A549 (cell line): ENCODE results near the gene CRTAP. TPM values are rescaled to one million over a fixed set of nuclear protein-coding genes. Genes with fewer than 3 reads are reported as not detected.

Experiments
- ATAC-seq, 2 experiments: fragments of 200-7000 bp in 1 of 2; fragments of >200 bp in 1 of 2; cut with Nextera tagmentation in 1 of 2; cut with Tn5 transposase in 1 of 2; 3 replicates each; pipeline versions ENCODE4 v1.8.0 to v1.9.1; 2018 to 2020; ENCODE audit warnings: mild to moderate bottlenecking in 1 of 2, moderate library complexity in 1 of 2
- CTCF ChIA-PET: fragments of 300-600 bp; sonication (Branson Sonifier 250); formaldehyde crosslinking; extraction: SDS; loops from one replicate; lab custom pipeline; 2021; ENCODE audit warnings: antibody characterized with exemption, inconsistent platforms; lab: Yijun Ruan, JAX
- POLR2A ChIA-PET: fragments of 350-600 bp; formaldehyde crosslinking; extraction: SDS; loops from one replicate; lab custom pipeline; 2021; ENCODE audit warnings: antibody characterized with exemption, inconsistent platforms; lab: Yijun Ruan, JAX
- DNase-seq, 2 experiments: peaks; one replicate each; pipeline versions ENCODE4 v3.0.0 to v3.0.0-alpha.2; 2011 to 2016; ENCODE audit warnings: low read depth in 1 of 2, low spot score in 1 of 2
- FAIRE-seq: peaks from 2 replicates; lab custom pipeline; 2011; peaks lifted over from hg19 to GRCh38; lab: Jason Lieb, UNC
- H3K27ac ChIP-seq, 2 experiments: fragments of >200 bp; sonication (Bioruptor Twin); formaldehyde crosslinking; 3 replicates each; pipeline ENCODE4 v1.5.1; 2016 to 2017
- H3K4me1 ChIP-seq: fragments of >200 bp; sonication (Bioruptor Twin); formaldehyde crosslinking; 3 replicates; pipeline ENCODE4 v1.6.1; 2016
- H3K4me2 ChIP-seq: fragments of >200 bp; sonication (Bioruptor Twin); formaldehyde crosslinking; 3 replicates; pipeline ENCODE4 v1.6.1; 2016
- H3K4me3 ChIP-seq: fragments of >200 bp; sonication (Bioruptor Twin); formaldehyde crosslinking; 3 replicates; pipeline ENCODE4 v1.5.1; 2016
- H3K9me3 ChIP-seq: fragments of >200 bp; sonication (Bioruptor Twin); formaldehyde crosslinking; 3 replicates; pipeline ENCODE4 v1.6.1; 2016
- ATOH8 ChIP-seq: fragments of 250-450 bp; sonication (Bioruptor Pico); IDR thresholded peaks from 2 replicates; pipeline ENCODE4 v1.5.0; 2020; ENCODE audit warnings: low read depth, mild to moderate bottlenecking, moderate library complexity
- BHLHE40 ChIP-seq: IDR thresholded peaks from 2 replicates; pipeline ENCODE4 v1.6.1; 2012; ENCODE audit warnings: low read depth, low read length, inconsistent platforms
- CBX2 ChIP-seq: fragments of 200-600 bp; sonication (generic); IDR thresholded peaks from 2 replicates; pipeline ENCODE4 v1.6.1; 2016; ENCODE audit warnings: low read depth, mild to moderate bottlenecking, borderline replicate concordance
- CBX8 ChIP-seq: fragments of 200-600 bp; sonication (generic); IDR thresholded peaks from 2 replicates; pipeline ENCODE4 v1.6.1; 2016
- CHD2 ChIP-seq: fragments of 150-350 bp; IDR thresholded peaks from 2 replicates; pipeline ENCODE4 v1.6.1; 2014; ENCODE audit warnings: low read length; ENCODE audit not compliant: partially characterized antibody
- CHD4 ChIP-seq: fragments of 200-600 bp; sonication (generic); IDR thresholded peaks from 2 replicates; pipeline ENCODE4 v1.6.1; 2016; ENCODE audit warnings: antibody characterized with exemption, mild to moderate bottlenecking, borderline replicate concordance
- E2F6 ChIP-seq: IDR thresholded peaks from 2 replicates; pipeline ENCODE4 v1.6.1; 2012; ENCODE audit warnings: low read depth, borderline replicate concordance
- FOSB ChIP-seq: fragments of 250-450 bp; sonication (Bioruptor Pico); IDR thresholded peaks from 2 replicates; pipeline ENCODE4 v1.5.0; 2020; ENCODE audit warnings: mild to moderate bottlenecking, moderate library complexity
- FOSL2 ChIP-seq, 2 experiments: fragments of 450-650 bp in 1 of 2; fragments of >200 bp in 1 of 2; sonication (Bioruptor Twin) in 1 of 2; formaldehyde crosslinking; IDR thresholded peaks; 2 replicates each; pipeline versions ENCODE4 v1.5.0 to v1.6.1; 2016 to 2020; ENCODE audit warnings: mild to moderate bottlenecking in 1 of 2, moderate library complexity in 1 of 2
- FOXS1 ChIP-seq: fragments of 250-450 bp; sonication (Bioruptor Pico); IDR thresholded peaks from 2 replicates; pipeline ENCODE4 v1.5.0; 2020; ENCODE audit warnings: mild to moderate bottlenecking, moderate library complexity
- GATA3 ChIP-seq: IDR thresholded peaks from 2 replicates; pipeline ENCODE4 v1.6.1; 2012; ENCODE audit warnings: borderline replicate concordance
- HOXB13 ChIP-seq: fragments of 250-450 bp; sonication (Bioruptor Pico); IDR thresholded peaks from 2 replicates; pipeline ENCODE4 v1.5.0; 2020; ENCODE audit warnings: low read depth, mild to moderate bottlenecking, moderate library complexity
- KDM1A ChIP-seq: fragments of 200-600 bp; sonication (generic); IDR thresholded peaks from 2 replicates; pipeline ENCODE4 v1.6.1; 2016; ENCODE audit warnings: low read depth, mild to moderate bottlenecking
- NFE2L2 ChIP-seq: fragments of 150-350 bp; conservative IDR thresholded peaks from 2 replicates; pipeline ENCODE4 v1.6.1; 2014; ENCODE audit warnings: low read length
- POLR2A ChIP-seq: IDR thresholded peaks from 2 replicates; pipeline ENCODE4 v1.6.1; 2012; ENCODE audit warnings: mild to moderate bottlenecking, low read length
- RAD21 ChIP-seq, 2 experiments: fragments of >200 bp in 1 of 2; sonication (Bioruptor Twin) in 1 of 2; formaldehyde crosslinking in 1 of 2; IDR thresholded peaks in 1 of 2; conservative IDR thresholded peaks in 1 of 2; 2 replicates in 1 of 2; 3 replicates in 1 of 2; pipeline ENCODE4 v1.6.1; 2012 to 2018; ENCODE audit warnings: inconsistent platforms in 1 of 2
- RCOR1 ChIP-seq: fragments of 150-350 bp; IDR thresholded peaks from 2 replicates; pipeline ENCODE4 v1.6.1; 2014; ENCODE audit warnings: antibody characterized with exemption, low read length, low read depth
- REST ChIP-seq: fragments of 200-600 bp; sonication (generic); IDR thresholded peaks from 2 replicates; pipeline ENCODE4 v1.6.1; 2016; ENCODE audit warnings: antibody characterized with exemption, mild to moderate bottlenecking, moderate library complexity
- TFCP2L1 ChIP-seq: fragments of 250-450 bp; sonication (Bioruptor Pico); IDR thresholded peaks from 2 replicates; pipeline ENCODE4 v1.5.0; 2021; ENCODE audit warnings: mild to moderate bottlenecking
- WGBS: methylation state at CpG from one replicate; pipeline ENCODE4 v1.1.6; 2017; ENCODE audit errors: missing lambda C conversion rate; 5-methylcytosine and 5-hydroxymethylcytosine counted together
- polyA plus RNA-seq, 4 experiments: library from polyadenylated mRNA; depleted of rRNA in 3 of 4; stranded (reverse); fragments of >200 nt; fragmentation: RNase III in 1 of 4; extraction: RNeasy Plus Mini Kit Qiagen cat#74134 plus additional on column Dnase treatment in 1 of 4; gene quantifications; 2 replicates in 3 of 4; 3 replicates in 1 of 4; pipeline ENCODE4 v1.2.3, GENCODE V29; 2011 to 2017
- TF ChIP-seq, protein P1 (sequence below): fragments of 250-450 bp; sonication (Bioruptor Pico); IDR thresholded peaks from 2 replicates; pipeline ENCODE4 v1.5.0; 2021; ENCODE audit warnings: mild to moderate bottlenecking, moderate library complexity, borderline replicate concordance

Gene CRTAP
- polyA plus RNA-seq, 2 of the 4 experiments (the other 2 are of a cell fraction), result 181 to 355 TPM

DNA sequence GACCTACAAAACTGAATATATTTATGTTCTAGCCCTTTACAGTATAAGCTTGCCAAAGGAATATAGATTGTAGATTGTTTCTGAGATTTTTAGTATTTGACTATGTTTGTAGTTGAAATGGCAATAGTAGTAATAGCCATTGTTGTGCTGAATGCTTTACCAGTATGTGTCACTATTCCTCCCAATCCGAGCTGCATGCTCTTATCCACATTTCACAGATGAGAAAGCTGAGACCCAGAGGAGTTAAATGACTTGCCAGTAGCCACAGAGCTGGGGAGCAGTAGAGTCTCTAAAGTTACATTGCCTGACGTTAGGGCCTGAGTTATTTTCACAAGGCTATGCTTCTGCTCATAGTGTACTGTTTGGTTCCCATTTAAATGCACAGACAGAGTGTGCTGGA lies 13.6 kb upstream of the CRTAP start (continued):
- TF ChIP-seq KDM1A (no peak), FOSL2 (IDR thresholded peaks at IDR 0.05) (no peak), FOSL2 (CRISPR knock-in tag; IDR thresholded peaks at IDR 0.05) (no peak)

- Histone ChIP-seq H3K27ac (no peak overlapping the region), H3K4me3 (no peak overlapping the region), H3K4me2 (no peak overlapping the region), H3K9me3 (no peaks in the 10 kb centered on the region), H3K4me1 (peaks cover 2% of the 10 kb centered on the region)
- CTCF ChIA-PET, result no interaction called here
- WGBS, result 96% methylated on average over 3 of the region's 3 CpGs
- DNase-seq (no peak), FAIRE-seq (no peak), ATAC-seq (no peak)
- TF ChIP-seq CHD2 (no peak), CBX8 (no peak), BHLHE40 (no peak), CHD4 (no peak), FOXS1 (CRISPR knock-in tag) (no peak), E2F6 (no peak), ATOH8 (CRISPR knock-in tag) (no peak), GATA3 (no peak)
- POLR2A ChIA-PET, result no interaction called here
Observed at GRCh38 chr3:33103034-33103433, 10.8 kb upstream of the CRTAP start.

- Histone ChIP-seq H3K4me2 (no peak overlapping the region), H3K9me3 (no peaks in the 10 kb centered on the region), H3K27ac (no peak overlapping the region), H3K4me3 (no peak overlapping the region)
- ChIA-PET CTCF (no interaction called here), POLR2A (no interaction called here)
- FAIRE-seq (no peak), ATAC-seq (no peak), DNase-seq (no peak)
- 58% methylated on average over 3 of the region's 3 CpGs for WGBS
- TF ChIP-seq FOSL2 (IDR thresholded peaks at IDR 0.05) (no peak), FOSL2 (CRISPR knock-in tag; IDR thresholded peaks at IDR 0.05) (no peak), CHD2 (no peak), POLR2A (no peak), RAD21 (conservative IDR thresholded peaks at IDR 0.05 in 1 of 2, IDR thresholded peaks at IDR 0.05 in 1 of 2) (no peak), CBX2 (no peak), RCOR1 (no peak), FOXS1 (CRISPR knock-in tag) (no peak), REST (no peak), CBX8 (no peak), NFE2L2 (no peak), TFCP2L1 (CRISPR knock-in tag) (no peak), HOXB13 (CRISPR knock-in tag) (no peak), FOSB (CRISPR knock-in tag) (no peak)
- TF ChIP-seq, protein P1, sequence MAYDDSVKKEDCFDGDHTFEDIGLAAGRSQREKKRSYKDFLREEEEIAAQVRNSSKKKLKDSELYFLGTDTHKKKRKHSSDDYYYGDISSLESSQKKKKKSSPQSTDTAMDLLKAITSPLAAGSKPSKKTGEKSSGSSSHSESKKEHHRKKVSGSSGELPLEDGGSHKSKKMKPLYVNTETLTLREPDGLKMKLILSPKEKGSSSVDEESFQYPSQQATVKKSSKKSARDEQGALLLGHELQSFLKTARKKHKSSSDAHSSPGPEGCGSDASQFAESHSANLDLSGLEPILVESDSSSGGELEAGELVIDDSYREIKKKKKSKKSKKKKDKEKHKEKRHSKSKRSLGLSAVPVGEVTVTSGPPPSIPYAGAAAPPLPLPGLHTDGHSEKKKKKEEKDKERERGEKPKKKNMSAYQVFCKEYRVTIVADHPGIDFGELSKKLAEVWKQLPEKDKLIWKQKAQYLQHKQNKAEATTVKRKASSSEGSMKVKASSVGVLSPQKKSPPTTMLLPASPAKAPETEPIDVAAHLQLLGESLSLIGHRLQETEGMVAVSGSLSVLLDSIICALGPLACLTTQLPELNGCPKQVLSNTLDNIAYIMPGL, result no peak
- TF ChIP-seq, all 56 proteins: peak for 0
- no peaks in the 10 kb centered on the region for H3K4me1 ChIP-seq
Observed at GRCh38 chr3:33103480-33103879, 10.3 kb upstream of the CRTAP start.
